GM12872 (cell line): ENCODE results near the gene ARHGAP26.

ENCODE experiments used
- CTCF ChIP-seq: IDR thresholded peaks from 3 replicates; pipeline ENCODE4 v1.5.1; 2011; ENCODE audit warnings: low read depth, mild to moderate bottlenecking, low read length, moderate library complexity; ENCODE audit not compliant: insufficient read depth

Gene ARHGAP26

DNA sequence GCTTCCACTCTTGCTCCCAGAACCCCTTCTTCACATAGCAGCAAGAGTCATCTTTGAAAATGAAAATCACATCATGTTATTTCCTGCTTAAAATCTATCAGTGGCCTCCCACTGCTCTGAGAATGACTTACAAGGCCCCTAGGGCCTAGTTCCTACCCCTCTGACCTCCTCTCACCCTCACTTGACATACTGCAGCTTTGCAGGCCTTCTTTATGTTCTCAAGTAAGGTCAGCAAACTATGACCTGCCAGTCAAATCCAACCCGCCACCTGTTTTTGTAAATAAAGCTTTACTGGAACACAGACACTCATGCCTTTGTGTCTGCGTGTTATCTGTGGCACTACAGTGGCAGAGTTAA lies 447.6 kb downstream of the ARHGAP26 start:
- TF ChIP-seq CTCF, result no peak

- no peak for TF ChIP-seq CTCF
Measured at GRCh38 chr5:143218517-143219170, 448.5 kb downstream of the ARHGAP26 start.

DNA sequence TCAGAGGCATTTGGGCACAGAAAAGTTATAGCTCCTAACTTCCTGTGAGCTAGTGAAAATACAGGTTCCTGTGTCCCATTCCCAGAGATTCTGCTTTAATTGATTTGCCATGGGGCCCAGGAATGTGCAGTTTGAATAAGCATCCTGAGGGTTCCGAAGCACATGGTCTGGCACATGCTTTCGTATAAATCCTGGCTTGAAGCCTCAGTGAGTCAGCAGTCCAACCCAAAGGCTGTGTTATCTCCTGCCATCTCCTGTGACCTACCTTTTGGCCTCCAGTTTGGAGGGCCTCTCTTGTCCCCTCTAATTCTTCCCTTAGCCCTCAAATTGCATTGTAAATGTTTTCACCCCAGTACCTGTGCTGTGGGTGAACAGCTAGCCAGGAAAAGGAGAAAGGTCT lies 449.5 kb downstream of the ARHGAP26 start:
- TF ChIP-seq CTCF, result no peak

DNA sequence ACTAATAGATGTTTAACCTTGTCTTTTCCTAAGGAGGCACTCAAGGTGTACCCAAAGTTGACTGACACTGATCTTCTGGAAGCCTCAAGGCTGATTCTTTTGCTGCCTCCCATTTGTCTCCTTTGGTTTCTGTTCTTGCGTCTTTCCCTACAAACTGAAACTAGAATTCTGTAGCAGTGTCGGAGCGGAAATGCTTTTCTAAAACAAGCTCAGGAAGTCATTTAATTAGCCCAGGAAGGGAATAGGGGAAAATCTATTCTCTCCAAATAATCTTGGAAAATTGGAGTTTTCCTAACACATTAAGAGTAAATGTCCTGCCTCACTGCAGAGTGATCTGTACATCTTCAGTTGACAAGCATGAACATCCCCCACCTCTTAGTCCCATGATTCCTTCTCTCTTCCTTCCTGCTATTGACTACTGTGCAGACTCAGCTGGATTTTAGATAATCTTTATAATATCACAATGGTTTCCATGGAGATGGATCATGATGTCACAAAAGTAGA lies 450.6 kb downstream of the ARHGAP26 start:
- TF ChIP-seq CTCF, result no peak

GRCh38 chr5:143222287-143223231 lies 452.4 kb downstream of the ARHGAP26 start:
- TF ChIP-seq CTCF, result no peak

- TF ChIP-seq CTCF, result no peak
Measured at GRCh38 chr5:143224672-143225071, 454.5 kb downstream of the ARHGAP26 start.

DNA sequence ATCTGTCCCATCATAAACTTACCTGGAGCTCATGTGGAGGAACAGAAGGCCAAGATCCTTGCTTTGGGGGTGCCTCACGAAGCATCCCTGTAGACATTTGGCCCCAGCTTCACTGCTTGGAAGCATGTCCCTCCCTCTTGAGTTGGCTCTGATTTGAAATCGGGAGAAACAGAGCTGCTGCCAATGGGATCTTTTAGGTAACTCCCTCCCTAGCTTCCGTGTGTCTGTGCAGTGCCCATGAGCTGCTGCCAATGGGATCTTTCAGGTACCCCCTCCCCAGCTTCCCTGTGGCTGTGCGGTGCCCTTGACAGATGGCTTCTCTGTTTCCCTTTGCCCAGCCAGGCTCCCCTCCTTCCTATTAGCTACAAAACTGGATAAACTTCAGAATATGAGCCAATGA lies 455.3 kb downstream of the ARHGAP26 start:
- no peak for TF ChIP-seq CTCF
